Tibial artery (tissue), 4 donors: ENCODE results near the gene SEC14L5.

Source experiments
- DNase-seq, 2 donors: peaks; one replicate each; pipeline ENCODE4 v3.0.0-alpha.2; 2019
- H3K27ac ChIP-seq, 2 donors: fragments of 200-600 bp; sonication (generic) in 1 of 2; 1 replicate in 1 of 2; 2 replicates in 1 of 2; pipeline ENCODE4 v1.5.1; 2018 to 2019; ENCODE audit warnings: mild to moderate bottlenecking in 1 of 2
- H3K27me3 ChIP-seq, 2 donors: fragments of 200-600 bp; sonication (generic) in 1 of 2; one replicate each; pipeline versions ENCODE4 v1.5.1 to v1.6.0; 2016 to 2019
- H3K36me3 ChIP-seq, 3 donors: fragments of 200-600 bp; sonication (generic) in 2 of 3; one replicate each; pipeline ENCODE4 v1.5.1; 2016 to 2019; ENCODE audit warnings: mild to moderate bottlenecking in 2 of 3
- H3K4me1 ChIP-seq, 4 donors: fragments of 200-600 bp; sonication (generic) in 2 of 4; 1 replicate in 3 of 4; 2 replicates in 1 of 4; pipeline ENCODE4 v1.5.1; 2016 to 2019
- H3K4me3 ChIP-seq, 2 donors: fragments of 200-600 bp; sonication (generic) in 1 of 2; 1 replicate in 1 of 2; 2 replicates in 1 of 2; pipeline ENCODE4 v1.5.1; 2018 to 2019; ENCODE audit warnings: mild to moderate bottlenecking in 2 of 2
- H3K9me3 ChIP-seq, 3 donors: fragments of 200-600 bp; sonication (generic) in 1 of 3; one replicate each; pipeline ENCODE4 v1.5.1; 2016 to 2019
- CTCF ChIP-seq, 2 experiments: fragments of 200-600 bp in 1 of 2; fragments of 450-650 bp in 1 of 2; IDR thresholded peaks; one replicate each; pipeline ENCODE4 v1.5.1; 2017 to 2019; ENCODE audit warnings: antibody characterized with exemption in 2 of 2, mild to moderate bottlenecking in 1 of 2, moderate library complexity in 1 of 2
- intact Hi-C: fragments of 100-400 bp; cut with DNase I; formaldehyde crosslinking; loops from one replicate; pipeline ENCODE4 v1.15.0; 2023; ENCODE audit warnings: low total_unique reads

SEC14L5 gene

GRCh38 chr16:5001986-5002385 is 43.9 kb downstream of the SEC14L5 start:
- intact Hi-C loops, result no loop called here
- TF ChIP-seq CTCF (IDR thresholded peaks at IDR 0.05), result no peak

GRCh38 chr16:5002699-5003143 is 44.6 kb downstream of the SEC14L5 start:
- no peak for TF ChIP-seq CTCF (IDR thresholded peaks at IDR 0.05)
- H3K36me3 ChIP-seq, result no peaks in the 10 kb centered on the region
- no peak for DNase-seq
- no peak overlapping the region for H3K4me3 ChIP-seq
- H3K4me1 ChIP-seq, result no peaks in the 10 kb centered on the region
- intact Hi-C loops, result no loop called here
- peaks cover 0 to 14% of the 10 kb centered on the region in 2 donors for H3K27me3 ChIP-seq
- no peak overlapping the region for H3K27ac ChIP-seq
- H3K9me3 ChIP-seq, result no peaks in the 10 kb centered on the region

More at GRCh38 chr16:5001986-5002385, 43.9 kb downstream of the SEC14L5 start:
- DNase-seq, result no peak
- Histone ChIP-seq H3K9me3 (no peaks in the 10 kb centered on the region), H3K27ac (no peak overlapping the region), H3K4me1 (no peaks in the 10 kb centered on the region), H3K4me3 (no peak overlapping the region), H3K36me3 (no peaks in the 10 kb centered on the region), H3K27me3 (peaks cover 0 to 14% of the 10 kb centered on the region in 2 donors)

GRCh38 chr16:5003211-5003610 is 45.1 kb downstream of the SEC14L5 start:
- DNase-seq, result no peak
- Histone ChIP-seq H3K4me3 (no peak overlapping the region), H3K27me3 (peaks cover 0 to 14% of the 10 kb centered on the region in 2 donors), H3K9me3 (no peaks in the 10 kb centered on the region), H3K4me1 (no peaks in the 10 kb centered on the region), H3K27ac (no peak overlapping the region), H3K36me3 (no peaks in the 10 kb centered on the region)
- no peak for TF ChIP-seq CTCF (IDR thresholded peaks at IDR 0.05)
- intact Hi-C loops, result no loop called here

- Histone ChIP-seq H3K27me3 (peaks cover 0 to 14% of the 10 kb centered on the region in 2 donors), H3K4me3 (no peak overlapping the region), H3K27ac (no peak overlapping the region), H3K4me1 (no peaks in the 10 kb centered on the region), H3K36me3 (no peaks in the 10 kb centered on the region), H3K9me3 (no peaks in the 10 kb centered on the region)
- intact Hi-C loops, result no loop called here
- DNase-seq, result no peak
- no peak for TF ChIP-seq CTCF (IDR thresholded peaks at IDR 0.05)
Observed at GRCh38 chr16:5003828-5004227, 45.7 kb downstream of the SEC14L5 start.

- H3K4me3 ChIP-seq, result no peak overlapping the region
- no peak for TF ChIP-seq CTCF (IDR thresholded peaks at IDR 0.05)
- H3K4me1 ChIP-seq, result no peaks in the 10 kb centered on the region
- H3K9me3 ChIP-seq, result no peaks in the 10 kb centered on the region
- H3K27ac ChIP-seq, result no peak overlapping the region
- peaks cover 0 to 14% of the 10 kb centered on the region in 2 donors for H3K27me3 ChIP-seq
- no peak for DNase-seq
- H3K36me3 ChIP-seq, result no peaks in the 10 kb centered on the region
- intact Hi-C loops, result no loop called here
Observed at GRCh38 chr16:5004311-5004710, 46.2 kb downstream of the SEC14L5 start.

- no peaks in the 10 kb centered on the region for H3K36me3 ChIP-seq
- H3K27me3 ChIP-seq, result peaks cover 0 to 19% of the 10 kb centered on the region in 2 donors
- TF ChIP-seq CTCF (IDR thresholded peaks at IDR 0.05), result no peak
- no peaks in the 10 kb centered on the region for H3K4me1 ChIP-seq
- H3K27ac ChIP-seq, result no peak overlapping the region
- no peaks in the 10 kb centered on the region for H3K9me3 ChIP-seq
- no peak for DNase-seq
- intact Hi-C loops, result no loop called here
- no peak overlapping the region for H3K4me3 ChIP-seq
Observed at GRCh38 chr16:5005916-5006315, 47.8 kb downstream of the SEC14L5 start.
